H1 (cell line): ENCODE data around the gene ZFP36L1.

ENCODE experiments used
- EGR1 ChIP-seq: IDR thresholded peaks from 2 replicates; pipeline ENCODE4 v1.6.1; 2011; ENCODE audit warnings: low read depth, low read length, borderline replicate concordance
- TAF1 ChIP-seq: IDR thresholded peaks from 2 replicates; pipeline ENCODE4 v1.6.1; 2011; ENCODE audit warnings: mild to moderate bottlenecking, low read depth, low read length
- TF ChIP-seq, protein P1 (sequence below), 3 experiments: IDR thresholded peaks; 1 replicate in 2 of 3; 2 replicates in 1 of 3; pipeline versions ENCODE4 v1.5.1 to v1.6.1; 2011; ENCODE audit warnings: low read length in 3 of 3, mild to moderate bottlenecking in 3 of 3, inconsistent platforms in 2 of 3, low read depth in 1 of 3, moderate library complexity in 1 of 3; ENCODE audit not compliant: insufficient read depth in 1 of 3; ENCODE audit errors: control extremely low read depth in 1 of 3

DNA sequence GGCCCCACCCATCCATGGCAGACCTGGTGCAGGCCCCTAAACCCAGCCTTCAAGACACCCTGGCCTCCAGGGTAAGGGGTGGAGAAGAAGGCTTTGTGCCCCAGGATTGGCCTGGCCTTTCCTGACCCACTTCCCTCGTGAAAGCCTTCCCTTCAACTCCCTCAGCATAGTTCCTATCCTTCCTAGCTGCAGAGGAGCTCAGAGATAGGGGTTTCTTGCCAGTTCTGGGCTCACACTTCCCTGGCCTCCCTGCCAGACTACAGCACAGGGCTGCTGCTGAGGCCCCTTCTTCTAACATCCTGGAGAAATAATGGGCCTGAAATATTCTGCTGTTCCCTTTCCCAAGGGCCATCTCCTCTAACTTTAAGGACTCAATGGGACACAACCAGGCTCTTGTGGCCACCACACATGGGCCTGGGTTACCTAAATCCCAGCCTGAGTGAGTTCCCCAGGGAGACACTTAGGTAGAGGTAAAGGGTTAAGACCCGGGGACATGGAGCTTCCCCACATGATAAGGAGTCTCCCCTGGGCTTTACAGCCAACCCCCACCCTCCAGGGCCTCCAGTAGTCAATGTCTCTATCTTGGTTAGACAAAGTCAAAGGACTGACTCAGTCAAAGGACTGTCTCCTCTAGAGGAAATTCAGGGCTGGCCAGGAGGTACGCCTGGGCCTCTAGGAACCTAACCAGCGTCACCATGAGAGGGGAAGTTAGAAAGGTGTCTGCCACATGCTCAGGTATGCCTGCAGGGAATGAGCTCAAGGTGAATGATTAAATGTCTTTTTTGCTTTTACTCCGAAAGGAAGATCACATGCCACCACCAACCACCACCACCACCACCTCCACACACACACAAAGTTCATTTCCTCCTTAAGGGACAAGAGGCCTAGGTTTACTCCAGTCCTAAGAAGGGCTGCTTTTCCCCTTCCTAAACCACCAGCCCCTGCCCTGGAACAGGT lies 7.1 kb downstream of the ZFP36L1 start:
- no peak for TF ChIP-seq EGR1
- no peak for TF ChIP-seq TAF1
- TF ChIP-seq, protein P1, sequence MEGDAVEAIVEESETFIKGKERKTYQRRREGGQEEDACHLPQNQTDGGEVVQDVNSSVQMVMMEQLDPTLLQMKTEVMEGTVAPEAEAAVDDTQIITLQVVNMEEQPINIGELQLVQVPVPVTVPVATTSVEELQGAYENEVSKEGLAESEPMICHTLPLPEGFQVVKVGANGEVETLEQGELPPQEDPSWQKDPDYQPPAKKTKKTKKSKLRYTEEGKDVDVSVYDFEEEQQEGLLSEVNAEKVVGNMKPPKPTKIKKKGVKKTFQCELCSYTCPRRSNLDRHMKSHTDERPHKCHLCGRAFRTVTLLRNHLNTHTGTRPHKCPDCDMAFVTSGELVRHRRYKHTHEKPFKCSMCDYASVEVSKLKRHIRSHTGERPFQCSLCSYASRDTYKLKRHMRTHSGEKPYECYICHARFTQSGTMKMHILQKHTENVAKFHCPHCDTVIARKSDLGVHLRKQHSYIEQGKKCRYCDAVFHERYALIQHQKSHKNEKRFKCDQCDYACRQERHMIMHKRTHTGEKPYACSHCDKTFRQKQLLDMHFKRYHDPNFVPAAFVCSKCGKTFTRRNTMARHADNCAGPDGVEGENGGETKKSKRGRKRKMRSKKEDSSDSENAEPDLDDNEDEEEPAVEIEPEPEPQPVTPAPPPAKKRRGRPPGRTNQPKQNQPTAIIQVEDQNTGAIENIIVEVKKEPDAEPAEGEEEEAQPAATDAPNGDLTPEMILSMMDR (IDR thresholded peaks at IDR 0.05; ENCODE audit: control extremely low read depth in 1 of 3, insufficient read depth in 1 of 3, low read depth in 1 of 3, low read length in 3 of 3): no peak
